Ascending aorta (tissue), 2 donors: ENCODE measurements around the gene ZRANB3. TPM values are rescaled to one million over a fixed set of nuclear protein-coding genes. Genes with fewer than 3 reads are reported as not detected.

Experiments
- DNase-seq, 2 donors: peaks; one replicate each; pipeline ENCODE4 v3.0.0-alpha.2; 2019; ENCODE audit warnings: low spot score in 2 of 2
- H3K27ac ChIP-seq, 2 donors: fragments of 200-600 bp; sonication (generic); one replicate each; pipeline ENCODE4 v1.5.1; 2016 to 2017; ENCODE audit warnings: mild to moderate bottlenecking in 1 of 2
- H3K27me3 ChIP-seq: fragments of 200-600 bp; sonication (generic); one replicate; pipeline ENCODE4 v1.5.1; 2017
- H3K36me3 ChIP-seq, 2 donors: fragments of 200-600 bp; sonication (generic); one replicate each; pipeline ENCODE4 v1.5.1; 2016
- H3K4me1 ChIP-seq, 2 donors: fragments of 200-600 bp; sonication (generic); one replicate each; pipeline ENCODE4 v1.5.1; 2016 to 2017; ENCODE audit warnings: mild to moderate bottlenecking in 1 of 2
- H3K4me3 ChIP-seq, 2 donors: fragments of 200-600 bp; sonication (generic); one replicate each; pipeline ENCODE4 v1.5.1; 2016 to 2017; ENCODE audit warnings: mild to moderate bottlenecking in 1 of 2
- H3K9me3 ChIP-seq, 2 donors: fragments of 200-600 bp; sonication (generic); one replicate each; pipeline ENCODE4 v1.5.1; 2016
- CTCF ChIP-seq, 3 experiments: fragments of 200-600 bp in 2 of 3; fragments of 450-650 bp in 1 of 3; sonication (generic) in 2 of 3; IDR thresholded peaks; one replicate each; pipeline ENCODE4 v1.5.1; 2016 to 2019; ENCODE audit warnings: antibody characterized with exemption in 3 of 3, mild to moderate bottlenecking in 1 of 3, moderate library complexity in 1 of 3
- intact Hi-C: fragments of 100-400 bp; cut with DNase I; formaldehyde crosslinking; loops from one replicate; pipeline ENCODE4 v1.15.1; 2023
- total RNA-seq: library from RNA; depleted of rRNA; stranded (reverse); fragments of >200 nt; gene quantifications from one replicate; pipeline ENCODE4 v1.1.0, GENCODE V29; 2016

The ZRANB3 gene
- total RNA-seq, 1 donor from 2014 or later = 2.3 TPM

DNA sequence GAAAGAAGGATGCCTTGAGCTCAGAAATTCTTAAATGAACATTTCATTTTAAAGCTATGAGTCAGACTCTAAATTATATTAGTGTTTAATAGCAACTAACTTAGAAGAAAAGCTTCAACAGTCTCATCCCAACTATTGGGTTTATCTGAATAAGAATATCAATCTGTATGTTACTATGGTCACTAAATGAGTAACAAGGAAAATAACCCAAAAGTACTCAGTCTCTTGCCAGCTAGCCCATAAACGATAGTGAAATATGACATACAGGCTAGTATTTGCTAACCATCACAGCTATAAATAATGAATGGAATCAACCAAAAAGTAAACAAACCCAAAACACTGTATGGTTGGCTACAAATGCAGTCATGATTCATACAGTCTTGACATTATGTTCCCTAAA, 304.1 kb downstream of the ZRANB3 start:
- no peak for DNase-seq
- no peak for TF ChIP-seq CTCF (IDR thresholded peaks at IDR 0.05)
- intact Hi-C loops = no loop called here
- H3K4me1 ChIP-seq = no peaks in the 10 kb centered on the region
- H3K4me3 ChIP-seq = no peak overlapping the region
- no peaks in the 10 kb centered on the region for H3K36me3 ChIP-seq
- no peaks in the 10 kb centered on the region for H3K27me3 ChIP-seq
- no peak overlapping the region for H3K27ac ChIP-seq
- H3K9me3 ChIP-seq = no peaks in the 10 kb centered on the region

- no peaks in the 10 kb centered on the region for H3K9me3 ChIP-seq
- H3K4me1 ChIP-seq = no peaks in the 10 kb centered on the region
- no peak for DNase-seq
- no peaks in the 10 kb centered on the region for H3K27me3 ChIP-seq
- no peak overlapping the region for H3K27ac ChIP-seq
- intact Hi-C loops = no loop called here
- no peak overlapping the region for H3K4me3 ChIP-seq
- H3K36me3 ChIP-seq = no peaks in the 10 kb centered on the region
- TF ChIP-seq CTCF (IDR thresholded peaks at IDR 0.05) = no peak
Measured at GRCh38 chr2:135225781-135226180, 305.2 kb downstream of the ZRANB3 start.

GRCh38 chr2:135219226-135219625, 311.8 kb downstream of the ZRANB3 start:
- Histone ChIP-seq H3K36me3 (no peaks in the 10 kb centered on the region), H3K4me3 (no peak overlapping the region), H3K4me1 (no peaks in the 10 kb centered on the region), H3K27ac (no peak overlapping the region), H3K27me3 (no peaks in the 10 kb centered on the region), H3K9me3 (no peaks in the 10 kb centered on the region)
- TF ChIP-seq CTCF (IDR thresholded peaks at IDR 0.05) = no peak
- intact Hi-C loops = no loop called here
- no peak for DNase-seq

DNA sequence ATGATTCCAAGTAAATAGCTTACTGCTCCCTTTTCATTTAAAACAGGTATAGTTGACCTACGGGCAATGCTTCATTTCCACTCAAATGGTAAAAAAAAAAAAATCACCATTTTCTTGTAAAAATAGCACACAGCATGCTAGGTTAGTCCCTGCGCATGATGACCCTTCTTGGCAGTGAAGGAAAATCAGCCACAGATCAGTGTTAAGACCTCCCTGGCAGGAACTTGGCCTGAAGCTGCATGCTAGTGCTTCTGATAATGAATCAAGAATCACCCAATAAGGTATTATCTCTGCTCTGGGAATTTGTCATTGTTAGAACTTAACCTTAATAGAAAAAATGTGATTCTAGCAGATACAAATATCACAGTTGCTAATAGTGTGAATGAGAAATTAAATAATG, 312.6 kb downstream of the ZRANB3 start:
- no peaks in the 10 kb centered on the region for H3K36me3 ChIP-seq
- H3K9me3 ChIP-seq = no peaks in the 10 kb centered on the region
- no peak overlapping the region for H3K27ac ChIP-seq
- H3K4me1 ChIP-seq = no peaks in the 10 kb centered on the region
- DNase-seq = no peak
- TF ChIP-seq CTCF (IDR thresholded peaks at IDR 0.05) = no peak
- intact Hi-C loops = no loop called here
- no peaks in the 10 kb centered on the region for H3K27me3 ChIP-seq
- no peak overlapping the region for H3K4me3 ChIP-seq

DNA sequence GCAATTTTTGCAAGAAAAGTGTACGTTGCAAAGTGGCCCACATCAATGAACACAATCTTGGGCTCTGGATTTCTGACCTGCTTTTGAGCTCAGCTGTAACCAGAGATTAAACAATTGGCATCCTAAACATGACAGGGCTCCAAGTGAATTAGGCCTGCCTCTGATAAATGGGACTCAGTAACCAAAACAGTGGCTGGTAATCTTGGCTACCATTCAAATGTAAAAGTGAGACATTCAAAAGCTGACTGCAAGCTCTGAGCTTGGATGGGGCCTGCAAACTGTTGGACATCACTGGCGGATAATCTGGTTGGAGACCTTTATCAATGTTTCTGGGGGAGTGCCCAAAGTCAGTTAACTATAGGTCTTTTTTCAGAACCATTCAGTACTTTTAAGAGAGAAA, 318.3 kb downstream of the ZRANB3 start:
- H3K9me3 ChIP-seq = no peaks in the 10 kb centered on the region
- H3K36me3 ChIP-seq = no peaks in the 10 kb centered on the region
- intact Hi-C loops = no loop called here
- H3K4me1 ChIP-seq = no peaks in the 10 kb centered on the region
- no peak overlapping the region for H3K27ac ChIP-seq
- H3K27me3 ChIP-seq = no peaks in the 10 kb centered on the region
- DNase-seq = no peak
- TF ChIP-seq CTCF (IDR thresholded peaks at IDR 0.05) = no peak
- H3K4me3 ChIP-seq = no peak overlapping the region

DNA sequence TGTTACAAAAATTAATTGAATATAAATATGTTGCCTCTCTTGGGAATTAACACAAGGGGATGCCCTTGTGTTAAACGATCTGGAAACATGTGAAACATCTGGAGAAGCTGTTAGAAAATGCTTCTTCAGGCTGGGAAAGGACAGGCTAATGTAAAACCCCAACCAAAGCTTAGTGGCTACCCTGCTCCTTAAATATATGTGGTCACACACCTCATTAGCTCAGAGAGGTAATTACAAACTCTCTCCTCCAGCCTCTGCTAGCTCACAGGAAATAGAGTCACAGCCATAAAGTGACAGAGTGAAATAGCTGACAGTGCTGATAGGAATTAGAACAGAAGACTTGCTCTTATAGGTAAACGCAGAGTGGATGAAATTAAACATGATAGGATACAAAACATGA, 323.0 kb downstream of the ZRANB3 start:
- Histone ChIP-seq H3K4me3 (no peak overlapping the region), H3K27ac (no peak overlapping the region), H3K9me3 (no peaks in the 10 kb centered on the region), H3K4me1 (no peaks in the 10 kb centered on the region), H3K36me3 (no peaks in the 10 kb centered on the region), H3K27me3 (no peaks in the 10 kb centered on the region)
- intact Hi-C loops = no loop called here
- no peak for DNase-seq
- no peak for TF ChIP-seq CTCF (IDR thresholded peaks at IDR 0.05)
